ENCODE results near the gene SCEL.
A peak's percentile ranks its signal among the peaks of the same experiment; 100 is the strongest.
"Not testable (repeated sequence)": the region's sequence is repeated elsewhere in the genome, so short reads cannot be mapped to it uniquely, and the experiment has no call there.

SCEL gene

DNA sequence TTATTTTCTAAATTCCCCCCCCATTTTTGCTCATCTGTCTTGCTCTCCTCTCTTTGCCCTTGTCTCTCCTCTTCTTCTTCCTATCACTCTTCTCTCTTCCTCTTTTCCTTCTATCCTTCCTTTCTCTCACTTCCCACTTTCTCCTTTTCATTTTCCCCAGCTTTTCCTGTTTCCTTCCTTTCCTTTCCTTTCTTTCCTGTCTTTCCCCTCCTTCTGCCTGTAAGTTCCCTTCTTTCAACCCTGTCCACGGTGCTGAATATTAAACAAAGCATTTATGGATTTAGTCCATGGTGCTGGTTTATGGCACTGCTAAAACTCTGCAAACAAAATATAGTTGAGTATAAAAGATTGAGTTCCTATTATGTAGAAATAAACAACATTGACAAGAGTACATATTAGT, 27.6 kb downstream of the SCEL start:
- peak; percentile 65 for DNase-seq

- DNase-seq: peak; percentile 70
These were observed 30.1 kb downstream of the SCEL start for GRCh38 chr13:77565635-77566034.

DNA sequence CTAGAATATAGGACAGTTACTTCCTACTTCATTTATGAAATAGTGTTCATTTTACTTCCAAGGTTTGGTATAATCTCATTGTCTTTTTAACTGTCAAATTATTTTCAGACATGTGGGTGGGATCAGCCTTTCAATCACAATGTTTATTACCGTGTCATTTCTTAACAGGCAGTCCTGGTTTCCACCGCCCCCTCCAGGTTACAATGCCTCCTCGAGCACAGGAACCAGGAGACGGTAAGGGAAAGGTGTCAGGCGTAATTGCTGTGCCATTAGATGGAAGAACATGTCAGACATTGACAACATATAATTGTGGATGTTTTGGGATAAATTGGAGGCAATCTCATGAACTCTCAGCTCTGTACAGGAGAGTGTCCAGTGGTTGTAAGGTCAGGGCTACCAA, 36.5 kb downstream of the SCEL start:
- DNase-seq: no peak

DNA sequence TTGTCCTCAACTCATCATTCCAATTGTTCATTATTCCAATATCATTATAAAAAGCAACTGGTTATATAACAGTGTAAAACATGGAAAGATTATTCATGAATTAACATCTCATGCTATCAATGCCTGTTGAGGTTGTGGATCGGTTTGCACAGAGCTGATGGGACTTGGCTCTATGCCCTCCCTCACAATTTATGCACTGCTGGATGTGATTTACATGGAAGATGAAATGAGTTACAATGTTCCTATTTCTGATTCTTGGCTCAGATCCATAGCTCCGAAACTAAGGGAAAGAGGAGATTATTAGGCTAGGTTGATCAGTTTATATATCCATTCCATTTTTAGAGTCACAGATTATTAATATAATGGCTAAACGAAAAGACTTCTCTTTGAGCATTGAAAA, 38.6 kb downstream of the SCEL start:
- DNase-seq: no peak

GRCh38 chr13:77579959-77580358, 44.5 kb downstream of the SCEL start:
- no peak for DNase-seq

DNA sequence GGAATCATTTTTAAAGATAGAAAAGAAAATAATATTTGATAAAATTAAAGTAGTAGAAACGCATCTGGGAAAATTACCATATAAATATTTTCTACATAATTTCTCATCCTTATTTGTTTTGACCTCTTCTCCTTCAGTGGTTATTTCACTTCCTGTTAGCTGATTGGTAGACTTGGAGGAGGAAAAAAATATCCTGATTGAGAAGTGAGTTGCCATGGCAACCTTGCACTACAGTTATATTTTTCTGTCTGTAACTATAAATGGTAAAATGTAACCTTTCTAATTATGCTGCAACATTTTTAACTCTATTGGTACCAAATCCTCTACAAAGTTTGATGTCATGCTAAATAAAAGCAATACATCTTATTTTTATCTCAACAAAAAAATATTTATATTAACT, 45.2 kb downstream of the SCEL start:
- no peak for DNase-seq

DNA sequence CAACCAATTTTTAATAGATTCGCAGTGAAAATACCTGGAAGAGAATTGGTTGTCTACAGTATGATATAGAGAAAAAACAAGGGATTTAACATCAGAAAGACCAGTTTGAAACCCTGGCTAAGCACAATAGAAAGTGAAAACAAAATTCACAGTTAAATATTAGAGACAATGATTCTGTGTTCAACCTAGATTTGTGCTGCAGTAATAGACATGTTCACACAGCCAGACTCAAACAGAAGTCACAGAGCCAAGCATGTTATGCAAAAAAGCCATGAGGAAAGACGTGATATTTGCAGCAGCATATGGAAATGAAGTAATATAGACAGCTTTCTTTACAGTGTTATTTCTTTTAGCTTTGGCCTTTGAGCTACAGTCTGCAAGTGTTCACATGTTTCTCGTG, 48.1 kb downstream of the SCEL start:
- no peak for DNase-seq

DNA sequence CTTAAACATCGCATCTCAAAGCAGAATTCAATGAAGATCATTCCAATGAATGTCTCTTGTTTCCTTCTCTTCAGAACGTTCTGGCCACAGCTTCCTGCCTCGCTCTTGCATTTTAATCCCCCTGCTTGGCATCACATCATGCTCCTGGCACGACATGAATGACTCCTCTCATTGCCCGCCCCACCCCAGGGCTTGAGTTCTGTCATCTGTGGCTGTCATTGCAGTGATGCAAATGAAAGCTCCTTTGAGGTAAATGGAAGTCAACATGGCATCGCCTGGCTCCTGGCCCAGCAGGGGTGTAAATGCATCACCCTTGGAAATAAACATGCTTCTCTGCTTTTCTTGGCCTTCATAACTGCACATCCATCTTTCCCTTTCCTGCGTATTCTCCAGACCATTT, 48.6 kb downstream of the SCEL start:
- DNase-seq: peak; percentile 9

- DNase-seq: no peak
These were observed 59.8 kb downstream of the SCEL start for GRCh38 chr13:77595166-77595810.

GRCh38 chr13:77596777-77597176, 61.3 kb downstream of the SCEL start:
- DNase-seq: no peak

- no peak for DNase-seq
These were observed 63.8 kb downstream of the SCEL start for GRCh38 chr13:77599351-77599750.

GRCh38 chr13:77600701-77601100, 65.2 kb downstream of the SCEL start:
- no peak for DNase-seq

DNA sequence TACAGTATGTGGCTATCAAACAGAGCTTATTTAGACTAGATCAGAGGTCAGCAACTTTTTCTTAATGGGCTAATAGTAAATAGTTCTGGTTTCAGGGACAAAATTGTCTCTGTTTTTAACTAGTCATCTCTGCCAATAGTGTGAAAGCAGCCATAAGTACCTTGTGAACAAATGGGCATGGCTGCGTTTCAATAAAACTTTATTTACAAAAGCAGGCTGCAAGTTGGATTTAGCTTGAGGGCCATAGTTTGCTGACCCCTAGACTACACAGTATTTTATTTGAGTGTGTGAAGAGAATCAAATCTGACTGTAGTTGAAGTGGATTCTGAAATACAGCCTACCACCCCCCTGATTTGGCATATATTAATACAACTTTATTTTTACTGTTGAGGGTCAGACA, 75.6 kb downstream of the SCEL start:
- no peak for DNase-seq

DNA sequence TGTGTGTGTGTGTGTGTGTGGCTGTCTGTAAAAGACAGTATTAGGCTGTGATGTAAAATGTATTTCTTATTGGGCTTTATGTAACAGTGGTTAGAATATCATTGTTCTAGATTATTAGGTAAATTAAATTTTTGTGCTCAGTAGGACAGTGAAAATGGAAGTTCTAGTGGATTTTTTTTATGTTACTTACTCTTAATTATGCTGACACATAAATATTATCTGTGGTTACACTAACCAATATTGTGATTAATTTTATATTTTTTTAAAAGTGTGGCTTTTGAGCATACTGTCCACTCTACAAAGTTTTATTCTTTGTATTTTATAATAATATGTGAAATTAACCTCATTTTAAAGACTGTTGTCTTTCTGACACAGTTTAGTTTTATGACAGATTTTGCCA, 80.5 kb downstream of the SCEL start:
- DNase-seq: no peak

- DNase-seq: no peak
These were observed 84.1 kb downstream of the SCEL start for GRCh38 chr13:77619655-77620054.

- no peak for DNase-seq
These were observed 84.6 kb downstream of the SCEL start for GRCh38 chr13:77620138-77620537.

- DNase-seq: no peak
These were observed 88.3 kb downstream of the SCEL start for GRCh38 chr13:77623806-77624205.

GRCh38 chr13:77628170-77628569, 92.7 kb downstream of the SCEL start:
- no peak for DNase-seq

DNA sequence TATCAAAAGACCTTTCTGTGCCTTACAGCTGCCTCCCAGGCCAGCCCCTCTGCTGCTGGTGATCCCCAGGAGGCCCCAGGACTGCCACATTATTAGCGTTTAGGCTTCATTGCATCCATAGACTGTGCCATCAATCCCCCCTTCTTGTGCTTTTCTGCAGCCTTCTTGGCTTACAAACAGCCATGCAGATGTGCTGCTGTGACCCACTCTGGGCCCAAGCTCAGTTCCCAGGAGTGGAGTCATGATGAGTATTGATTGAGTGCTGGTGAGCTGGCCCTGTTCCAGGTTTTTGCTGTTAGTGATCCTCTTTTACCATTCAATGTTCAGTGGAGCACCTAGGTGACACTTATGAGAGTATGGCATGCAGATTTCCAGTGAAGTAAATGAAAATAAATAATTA, 102.1 kb downstream of the SCEL start:
- DNase-seq: peak; percentile 87

DNA sequence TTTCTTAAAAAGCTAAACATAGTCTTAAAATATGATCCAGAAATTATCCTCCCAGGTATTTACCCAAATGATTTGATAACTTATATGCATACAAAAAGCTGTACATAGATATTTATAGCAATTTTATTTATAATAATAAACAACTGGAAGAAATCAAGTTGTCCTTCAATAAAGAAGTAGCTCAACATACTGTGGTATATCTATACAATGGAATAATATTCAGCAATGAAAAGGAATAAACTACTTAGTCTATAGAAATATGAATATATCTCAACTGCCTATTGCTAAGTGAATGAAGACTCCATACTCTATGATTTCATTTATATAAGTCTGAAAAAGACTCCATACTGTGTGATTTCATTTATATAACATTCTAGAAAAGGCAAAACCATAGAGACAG, 114.9 kb downstream of the SCEL start:
- DNase-seq: no peak

DNA sequence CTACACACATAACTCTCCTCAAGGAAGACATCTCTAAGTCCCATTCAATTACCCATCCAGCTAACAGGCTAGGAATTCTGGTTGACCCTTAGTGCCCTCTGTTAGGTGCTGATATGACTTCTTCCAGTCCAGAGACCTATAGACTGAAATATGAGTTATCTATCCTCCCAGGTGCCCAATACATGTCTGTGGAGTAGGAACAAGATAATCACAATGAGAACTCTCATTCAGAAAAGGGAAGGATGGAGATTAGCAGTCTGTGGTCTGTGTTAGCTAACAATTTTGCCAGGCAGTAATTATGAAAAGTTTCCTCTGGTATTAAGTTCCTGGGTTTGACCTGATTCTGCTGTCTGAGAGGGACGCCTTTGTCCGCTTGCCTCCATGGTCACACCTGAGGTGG, 117.8 kb downstream of the SCEL start:
- no peak for DNase-seq

DNA sequence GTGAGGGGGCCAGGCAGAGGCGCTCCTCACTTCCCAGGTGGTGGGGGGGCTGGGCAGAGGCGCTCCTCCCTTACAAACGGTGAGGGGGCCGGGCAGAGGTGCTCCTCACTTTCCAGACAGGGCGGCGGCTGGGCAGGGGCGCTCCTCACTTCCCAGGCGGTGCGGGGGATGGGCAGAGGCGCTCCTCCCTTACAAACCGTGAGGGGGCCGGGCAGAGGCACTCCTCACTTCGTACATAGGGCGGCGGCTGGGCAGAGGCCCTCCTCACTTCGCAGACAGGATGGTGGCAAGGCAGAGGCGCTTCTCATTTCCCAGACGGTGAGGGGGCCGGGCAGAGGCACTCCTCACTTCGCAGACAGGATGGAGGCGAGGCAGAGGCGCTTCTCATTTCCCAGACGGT, 124.5 kb downstream of the SCEL start:
- DNase-seq: not testable (repeated sequence)

GRCh38 chr13:77660841-77661250, 125.3 kb downstream of the SCEL start:
- no peak for DNase-seq

DNA sequence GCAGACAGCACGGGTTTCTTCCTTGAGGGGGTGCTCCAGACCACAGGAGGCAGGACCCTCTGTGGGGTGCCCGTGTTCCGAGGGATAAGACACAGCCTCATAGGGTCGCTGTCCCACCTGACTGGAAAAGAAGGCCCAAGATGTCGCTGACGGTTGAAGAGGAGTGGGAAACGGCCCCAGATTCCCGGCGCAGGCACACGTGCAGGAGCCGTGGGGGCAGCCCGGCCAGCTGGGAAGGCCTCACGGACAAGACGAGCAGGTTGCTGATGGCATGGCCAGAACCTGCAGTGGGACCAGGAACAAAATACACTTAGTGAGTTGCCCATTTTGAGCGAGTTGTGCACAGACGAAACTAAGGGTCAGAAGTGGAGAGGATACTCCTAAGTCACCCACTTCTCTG, 126.8 kb downstream of the SCEL start:
- DNase-seq: not testable (repeated sequence)

- not testable (repeated sequence) for DNase-seq
These were observed 127.3 kb downstream of the SCEL start for GRCh38 chr13:77662831-77663230.

DNA sequence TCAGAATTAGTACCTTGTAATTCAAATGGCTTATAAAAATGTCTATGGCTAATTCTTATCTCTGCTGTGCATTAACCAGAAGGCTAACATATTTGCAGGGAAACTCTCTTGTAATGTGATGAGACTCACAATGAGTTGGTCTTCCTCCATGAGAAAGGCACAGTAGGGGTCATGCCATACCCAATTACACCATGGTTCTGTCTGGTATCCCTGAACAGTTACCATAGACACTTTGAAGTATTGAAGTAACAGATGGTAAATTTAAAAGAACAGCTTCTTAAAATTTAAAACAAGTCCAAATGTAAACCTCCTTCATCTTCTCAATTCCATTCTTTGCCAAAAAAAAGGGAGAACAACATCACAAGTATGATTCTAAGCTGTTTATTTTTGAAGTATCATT, 139.3 kb downstream of the SCEL start:
- peak; percentile 67 for DNase-seq
